IPS DF 6.9 (cell line): ENCODE data around the gene COL7A1.

Experiments
- DNase-seq: peaks from one replicate; pipeline ENCODE4 v3.0.0-alpha.2; 2013; ENCODE audit warnings: low read depth, low spot score
- H3K27ac ChIP-seq: one replicate; pipeline ENCODE4 v1.5.1; 2013; ENCODE audit warnings: low read length, control low read depth
- H3K27me3 ChIP-seq: 2 replicates; pipeline ENCODE4 v1.6.1; 2013; ENCODE audit warnings: mild to moderate bottlenecking, low read length; ENCODE audit not compliant: control insufficient read depth, insufficient read depth
- H3K36me3 ChIP-seq: 2 replicates; pipeline ENCODE4 v1.6.1; 2013; ENCODE audit warnings: low read length; ENCODE audit not compliant: control insufficient read depth, insufficient read depth
- H3K4me1 ChIP-seq: 2 replicates; pipeline ENCODE4 v1.6.1; 2013; ENCODE audit warnings: low read length; ENCODE audit not compliant: control insufficient read depth, insufficient read depth
- H3K4me3 ChIP-seq: 2 replicates; pipeline ENCODE4 v1.5.1; 2013; ENCODE audit warnings: mild to moderate bottlenecking, low read length
- H3K9me3 ChIP-seq: 2 replicates; pipeline ENCODE4 v1.6.1; 2013; ENCODE audit warnings: low read length, inconsistent platforms; ENCODE audit not compliant: control insufficient read depth, insufficient read depth
- WGBS: extraction: QIAGEN DNeasy Blood & Tissue Kit; methylation state at CpG from one replicate; pipeline ENCODE4 v1.1.7; 2013; ENCODE audit warnings: mixed read lengths, missing lambda C conversion rate; ENCODE audit not compliant: insufficient read length, insufficient coverage; 5-methylcytosine and 5-hydroxymethylcytosine counted together

The COL7A1 gene

DNA sequence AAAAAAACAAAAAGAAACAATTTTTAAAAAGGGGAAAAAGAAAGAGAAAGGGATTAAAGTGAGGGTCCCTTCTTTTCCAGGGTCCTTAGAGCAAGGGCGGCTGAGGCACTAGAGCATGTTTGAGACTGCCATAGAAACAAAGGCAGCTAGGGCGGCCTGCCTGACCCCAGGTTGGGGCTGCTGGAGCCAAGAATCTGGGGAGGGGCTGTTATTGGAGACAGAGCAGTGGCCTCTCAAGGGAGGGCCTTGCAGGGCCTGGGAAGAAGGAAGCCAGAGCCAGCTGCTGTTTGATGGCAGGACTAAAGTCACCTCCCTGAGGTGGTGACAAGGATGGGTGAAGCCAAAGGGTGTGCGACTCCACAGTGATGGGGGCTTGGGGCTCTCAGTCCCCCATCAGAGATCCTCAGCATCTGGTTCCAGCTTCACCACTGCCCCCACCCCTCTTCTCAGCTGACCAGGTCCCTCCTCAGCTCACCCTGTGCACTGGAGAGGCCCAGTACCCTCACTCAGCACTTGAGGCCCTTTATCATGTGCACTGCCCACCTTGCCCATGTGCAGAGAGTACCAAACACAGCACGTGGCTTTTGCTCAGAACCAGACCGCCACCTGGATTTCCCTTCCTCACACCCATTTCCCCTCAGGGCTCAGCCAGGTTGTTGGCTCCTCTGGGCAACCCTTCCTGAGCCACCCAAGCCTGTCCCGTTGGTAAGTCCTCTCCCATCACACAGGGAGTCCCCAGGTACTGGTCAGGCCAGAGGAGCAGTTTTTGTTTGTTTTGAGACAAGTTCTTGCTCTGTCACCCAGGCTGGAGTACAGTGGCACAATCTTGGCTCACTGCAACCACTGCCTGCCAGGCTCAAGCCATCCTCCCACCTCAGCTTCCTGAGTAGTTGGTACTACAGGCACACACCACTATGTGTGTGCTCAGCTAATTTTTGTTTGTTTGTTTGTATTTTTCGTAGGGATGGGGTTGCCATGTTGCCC, 24.7 kb upstream of the COL7A1 start:
- WGBS, result no CpG with 5 or more reads among the region's 7 CpGs
- DNase-seq, result no peak
- no peaks in the 10 kb centered on the region for H3K36me3 ChIP-seq
- no peak overlapping the region for H3K27ac ChIP-seq
- no peaks in the 10 kb centered on the region for H3K27me3 ChIP-seq
- H3K4me1 ChIP-seq, result peaks cover 3% of the 10 kb centered on the region
- H3K9me3 ChIP-seq, result peaks cover 3% of the 10 kb centered on the region; the same call in 1 of the 2 replicates
- H3K4me3 ChIP-seq, result no peak overlapping the region

DNA sequence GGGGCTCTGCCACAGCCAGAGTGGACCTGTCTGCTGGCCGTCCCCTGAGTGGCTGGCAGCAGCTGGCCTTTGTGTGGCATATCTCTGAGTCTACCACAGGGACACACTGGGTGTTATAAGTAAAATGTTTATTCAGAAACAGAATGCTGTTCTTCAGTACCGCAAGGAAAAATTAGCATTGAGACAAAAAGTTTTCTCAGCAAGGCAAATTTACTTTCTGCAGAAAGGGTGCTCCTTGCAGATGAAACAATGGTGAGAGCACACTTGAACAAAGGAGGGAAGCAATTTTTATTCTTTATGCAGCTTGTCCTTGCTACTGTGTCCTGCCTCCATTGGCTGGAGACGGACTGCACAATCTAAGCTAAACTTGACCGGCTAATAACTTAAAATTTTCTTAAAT, 22.4 kb upstream of the COL7A1 start:
- Histone ChIP-seq H3K4me3 (no peak overlapping the region), H3K27me3 (no peaks in the 10 kb centered on the region), H3K36me3 (no peaks in the 10 kb centered on the region), H3K4me1 (no peaks in the 10 kb centered on the region), H3K27ac (no peak overlapping the region), H3K9me3 (peaks cover 3% of the 10 kb centered on the region; the same call in 1 of the 2 replicates)
- no peak for DNase-seq
- no CpG with 5 or more reads among the region's 4 CpGs for WGBS

DNA sequence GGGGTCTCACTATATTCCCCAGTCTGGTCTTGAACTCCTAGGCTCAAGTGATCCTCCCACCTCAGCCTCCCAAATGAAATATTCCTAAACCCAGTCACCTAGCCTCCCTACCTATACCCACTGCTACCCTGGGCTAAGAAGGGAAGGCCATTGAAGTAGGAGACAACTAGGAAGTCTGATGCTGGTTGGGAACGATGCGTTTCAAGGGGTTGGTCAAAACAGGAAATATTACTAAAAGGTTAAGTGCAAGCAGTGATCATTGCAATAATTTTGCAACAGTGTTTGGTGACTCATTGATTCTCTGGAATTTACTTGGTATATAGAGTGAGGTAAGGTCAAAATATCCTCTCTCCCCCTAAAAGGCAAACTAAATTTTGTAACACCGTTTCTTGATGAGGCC, 18.9 kb upstream of the COL7A1 start:
- no peaks in the 10 kb centered on the region for H3K36me3 ChIP-seq
- H3K4me1 ChIP-seq, result no peaks in the 10 kb centered on the region
- no peaks in the 10 kb centered on the region for H3K27me3 ChIP-seq
- H3K4me3 ChIP-seq, result no peak overlapping the region
- no CpG with 5 or more reads among the region's 3 CpGs for WGBS
- H3K27ac ChIP-seq, result no peak overlapping the region
- peaks cover 3% of the 10 kb centered on the region; the same call in 1 of the 2 replicates for H3K9me3 ChIP-seq
- no peak for DNase-seq

DNA sequence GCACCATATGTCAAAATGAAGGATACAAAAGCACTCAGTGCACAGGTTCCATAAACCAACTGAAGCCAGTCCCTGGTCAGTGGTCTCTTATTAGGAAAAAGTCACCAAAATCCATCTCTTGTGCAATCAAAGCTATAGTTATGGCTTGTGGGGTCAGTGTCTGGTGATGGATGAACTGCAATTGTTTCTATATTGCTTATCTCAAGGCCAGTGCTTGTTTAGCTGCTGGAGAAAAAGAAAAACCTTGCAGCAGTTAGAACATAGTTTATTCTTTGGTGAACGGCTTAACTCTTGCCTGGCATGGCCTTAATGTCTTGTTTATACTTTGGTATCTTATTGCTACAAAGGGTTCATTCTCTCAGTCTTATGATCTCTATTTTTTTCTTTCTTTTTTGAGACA, 17.2 kb upstream of the COL7A1 start:
- Histone ChIP-seq H3K4me3 (no peak overlapping the region), H3K9me3 (peaks cover 2% of the 10 kb centered on the region; the same call in 1 of the 2 replicates), H3K27ac (no peak overlapping the region), H3K4me1 (no peaks in the 10 kb centered on the region), H3K27me3 (no peaks in the 10 kb centered on the region), H3K36me3 (no peaks in the 10 kb centered on the region)
- no CpG with 5 or more reads among the region's 1 CpG for WGBS
- no peak for DNase-seq

DNA sequence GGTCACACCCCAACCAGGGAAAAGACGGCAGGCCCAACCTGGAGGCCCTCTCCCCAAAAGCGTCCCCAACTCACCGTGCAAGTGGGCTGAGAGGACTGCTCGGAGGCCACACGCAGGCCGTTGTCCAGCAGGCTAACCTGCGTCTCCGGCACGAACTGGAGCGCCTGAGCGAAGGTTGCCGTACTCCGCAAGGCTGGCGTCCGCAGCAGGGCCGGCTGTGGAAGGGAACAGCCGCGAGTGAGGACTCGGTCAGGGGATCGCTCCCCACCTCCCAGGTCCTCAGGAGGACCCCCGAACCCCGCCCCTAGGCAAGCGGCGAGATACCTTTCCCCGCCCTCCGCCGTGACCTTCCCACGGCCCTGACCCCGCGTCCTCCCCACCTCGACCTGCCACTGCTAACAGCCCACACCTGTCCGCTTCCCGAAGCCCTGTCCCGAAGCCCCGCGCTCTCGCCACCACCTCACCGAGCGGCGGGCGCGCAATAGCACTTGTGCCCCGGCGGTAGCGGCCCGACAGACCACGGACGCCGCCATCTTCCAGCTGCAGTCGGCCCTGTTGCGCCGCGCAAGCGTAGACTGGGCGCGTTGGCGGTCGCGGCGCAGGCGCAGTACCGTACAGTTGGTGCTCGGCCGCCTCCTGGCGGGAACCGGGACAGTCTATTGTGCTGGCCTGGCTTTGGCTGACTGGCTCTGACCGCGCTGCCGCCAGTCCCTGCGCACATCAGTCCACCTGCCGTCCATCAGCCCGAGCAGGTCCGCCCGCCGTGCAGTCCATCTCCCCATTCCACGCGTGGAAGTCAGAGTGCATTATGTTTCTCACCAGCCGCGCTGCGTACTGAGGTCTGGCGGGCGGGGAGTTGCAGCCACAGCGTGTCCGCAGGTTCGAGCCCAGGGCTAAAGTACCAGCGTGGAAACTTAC, 14.2 kb upstream of the COL7A1 start, which contains the start of gene UQCRC1:
TSS of gene UQCRC1 (minus strand) at position 559 of the 918 bp plus-strand sequence. CDS start at position 533, 26 bp downstream.
- H3K36me3 ChIP-seq, result peaks cover 14% of the 10 kb centered on the region
- H3K27me3 ChIP-seq, result no peaks in the 10 kb centered on the region
- peak; percentile 93 for DNase-seq
- no CpG with 5 or more reads among the region's 86 CpGs for WGBS
- no peaks in the 10 kb centered on the region for H3K9me3 ChIP-seq
- H3K4me1 ChIP-seq, result no peaks in the 10 kb centered on the region
- peak within 1 kb of the TSS; percentile 88 for H3K4me3 ChIP-seq
- H3K27ac ChIP-seq, result no peak within 1 kb of the TSS

DNA sequence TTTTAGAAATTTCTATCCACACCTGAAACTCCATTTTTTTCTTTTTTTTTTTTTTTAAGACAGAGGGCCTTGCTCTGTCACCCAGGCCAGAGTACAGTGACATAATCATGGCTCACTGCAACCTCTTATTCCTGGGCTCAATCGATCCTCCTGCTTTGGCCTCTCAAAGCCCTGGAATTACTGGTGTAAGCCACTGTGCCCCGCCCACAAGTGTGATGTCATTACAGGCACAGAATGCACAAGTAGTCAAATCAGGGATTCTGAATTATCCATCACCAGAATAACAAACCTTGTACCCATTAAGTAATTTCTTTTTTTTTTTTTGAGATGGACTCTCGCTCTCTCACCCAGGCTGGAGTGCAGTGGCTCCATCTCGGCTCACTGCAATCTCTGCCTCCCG, 12.4 kb upstream of the COL7A1 start:
- DNase-seq, result no peak
- no CpG with 5 or more reads among the region's 5 CpGs for WGBS
- Histone ChIP-seq H3K36me3 (peaks cover 32% of the 10 kb centered on the region), H3K4me1 (no peaks in the 10 kb centered on the region), H3K27me3 (no peaks in the 10 kb centered on the region), H3K4me3 (no peak overlapping the region), H3K27ac (no peak overlapping the region), H3K9me3 (no peaks in the 10 kb centered on the region)

DNA sequence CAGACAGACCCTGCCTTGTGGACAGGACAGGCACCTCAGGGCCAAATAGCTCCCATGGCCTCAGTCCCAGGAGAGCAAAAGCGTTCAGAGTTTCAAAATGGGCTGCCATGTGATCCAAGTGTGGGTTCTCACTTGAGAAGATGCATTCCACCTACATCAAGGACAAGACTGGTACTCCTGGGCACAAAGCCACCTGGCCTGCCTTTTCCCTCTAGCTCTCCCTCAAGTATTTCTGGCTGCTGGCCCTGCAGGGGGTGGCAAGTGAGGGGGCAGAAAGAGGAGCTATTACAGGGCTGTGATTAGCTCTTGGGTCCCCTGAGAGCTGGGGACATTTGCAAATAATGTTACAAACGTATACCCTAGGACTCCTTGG, 6.5 kb upstream of the COL7A1 start:
- H3K4me1 ChIP-seq, result no peaks in the 10 kb centered on the region; the same call in 1 of the 2 replicates
- H3K9me3 ChIP-seq, result no peaks in the 10 kb centered on the region
- peaks cover 70% of the 10 kb centered on the region for H3K36me3 ChIP-seq
- no peaks in the 10 kb centered on the region for H3K27me3 ChIP-seq
- no peak for DNase-seq
- no peak overlapping the region for H3K27ac ChIP-seq
- no CpG with 5 or more reads among the region's 2 CpGs for WGBS
- no peak overlapping the region for H3K4me3 ChIP-seq

DNA sequence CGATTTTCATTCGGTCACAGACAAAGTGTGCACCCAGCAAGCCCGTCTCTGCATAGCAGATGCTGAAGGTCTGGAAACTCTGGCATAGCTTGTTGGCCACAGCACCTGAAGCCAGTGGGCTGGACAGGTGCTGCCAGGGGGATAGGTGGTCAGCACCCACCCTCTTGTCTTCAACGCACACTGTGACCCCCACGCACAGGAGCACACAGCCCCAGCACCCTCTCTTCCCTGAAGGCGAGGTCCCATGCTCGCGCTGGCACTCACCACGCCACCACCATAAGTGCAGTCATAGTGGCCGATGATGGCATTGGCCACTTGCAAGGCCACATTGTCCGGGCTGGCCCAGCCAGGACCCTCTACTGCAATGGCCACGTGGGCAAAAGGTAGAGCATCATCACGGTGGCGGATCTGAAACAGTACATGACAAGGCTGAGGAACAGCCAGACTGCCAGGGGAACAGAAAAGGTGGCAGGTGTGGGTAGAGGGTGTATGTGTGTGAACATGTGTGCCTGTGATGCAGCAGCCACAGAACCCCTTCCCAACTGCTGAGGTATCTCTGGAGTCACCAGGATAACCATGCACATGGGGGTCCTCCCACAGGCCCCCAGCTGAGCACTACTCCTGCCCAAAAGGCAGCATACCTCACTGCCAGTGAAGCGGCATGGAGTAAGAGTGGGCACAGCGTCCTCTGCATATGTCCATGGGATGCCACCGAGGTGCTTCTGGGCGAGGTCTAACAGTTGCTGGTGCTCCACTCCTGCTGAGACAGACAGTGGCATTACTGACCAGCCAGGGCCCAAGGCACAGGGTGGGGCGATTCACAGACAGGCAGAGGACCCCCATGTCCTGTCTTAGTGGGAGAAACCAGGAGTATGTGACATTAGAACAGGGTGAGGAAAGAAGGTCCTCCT, 5.8 kb upstream of the COL7A1 start:
- no peaks in the 10 kb centered on the region for H3K27me3 ChIP-seq
- no peak for DNase-seq
- peaks cover 70% of the 10 kb centered on the region for H3K36me3 ChIP-seq
- peaks cover 2% of the 10 kb centered on the region for H3K4me1 ChIP-seq
- H3K4me3 ChIP-seq, result no peak overlapping the region
- no peaks in the 10 kb centered on the region for H3K9me3 ChIP-seq
- H3K27ac ChIP-seq, result no peak overlapping the region
- WGBS, result no CpG with 5 or more reads among the region's 19 CpGs

DNA sequence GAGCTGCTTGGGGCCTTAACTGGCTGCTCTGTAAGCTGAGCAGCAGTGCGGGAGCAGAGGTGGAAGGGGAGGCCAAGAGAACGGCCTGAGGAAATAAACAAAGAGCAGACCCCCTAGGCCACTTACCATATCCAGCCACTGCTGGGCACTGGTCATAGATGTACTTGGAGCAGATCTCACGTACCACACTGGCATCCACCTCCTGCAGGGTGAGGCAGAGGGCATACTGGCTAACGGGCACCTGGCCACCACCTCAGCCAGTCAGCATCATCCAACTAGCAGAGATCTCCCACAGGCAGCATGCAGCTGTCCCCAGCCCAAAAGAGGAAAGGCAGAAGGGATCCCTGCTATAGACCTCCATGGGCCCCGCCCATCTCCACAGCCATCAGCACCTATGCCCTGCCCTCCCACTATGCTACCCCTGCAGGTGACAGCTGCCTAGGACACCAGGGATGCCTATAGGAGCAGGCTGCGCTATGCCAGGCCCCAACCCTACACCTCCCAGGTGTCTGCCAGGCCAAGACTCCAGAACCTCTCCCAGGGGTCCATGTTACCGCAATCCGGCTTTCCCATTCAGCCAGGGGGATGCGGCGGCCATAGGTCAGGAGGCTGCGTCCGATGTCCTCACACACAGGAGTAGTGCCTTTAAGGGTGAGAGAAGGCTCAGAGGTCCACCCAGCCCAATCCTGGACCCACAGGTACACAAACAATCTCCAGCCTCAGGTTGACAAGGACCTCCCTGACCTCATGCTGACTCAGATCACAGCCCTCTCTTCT, 4.6 kb upstream of the COL7A1 start:
- DNase-seq, result no peak
- peaks cover 7% of the 10 kb centered on the region for H3K4me1 ChIP-seq
- H3K9me3 ChIP-seq, result no peaks in the 10 kb centered on the region
- H3K27ac ChIP-seq, result no peak overlapping the region
- WGBS, result no CpG with 5 or more reads among the region's 12 CpGs
- no peak overlapping the region for H3K4me3 ChIP-seq
- H3K27me3 ChIP-seq, result no peaks in the 10 kb centered on the region
- H3K36me3 ChIP-seq, result peaks cover 60% of the 10 kb centered on the region
